Activated T-cell treated with anti-CD3 and anti-CD28 coated beads for 1 hour (primary cell): Measurements from ENCODE around the gene ZNF772.
A peak's percentile ranks its signal among the peaks of the same experiment; 100 is the strongest.
"Not testable (repeated sequence)": the region's sequence is repeated elsewhere in the genome, so short reads cannot be mapped to it uniquely, and the experiment has no call there.

Experiments used
- DNase-seq: peaks from one replicate; pipeline ENCODE4 v3.0.0-alpha.2; 2020; ENCODE audit warnings: low read depth

The ZNF772 gene

GRCh38 chr19:57477191-57478008 lies at the start of gene ZNF772:
TSS of gene ZNF772 (minus strand) at chr19:57477566. CDS start at chr19:57477309, 257 bp downstream.
- peak; percentile 76 for DNase-seq

GRCh38 chr19:57518021-57518420 lies 40.7 kb upstream of the ZNF772 start:
- DNase-seq: not testable (repeated sequence)

- DNase-seq: no peak
Measured at GRCh38 chr19:57515255-57515654, 37.9 kb upstream of the ZNF772 start.

GRCh38 chr19:57512845-57513244 lies 35.5 kb upstream of the ZNF772 start:
- no peak for DNase-seq

GRCh38 chr19:57511484-57511883 lies 34.1 kb upstream of the ZNF772 start:
- DNase-seq: no peak

- no peak for DNase-seq
Measured at GRCh38 chr19:57506163-57506562, 28.8 kb upstream of the ZNF772 start.

- not testable (repeated sequence) for DNase-seq
Measured at GRCh38 chr19:57500400-57500799, 23.0 kb upstream of the ZNF772 start.

GRCh38 chr19:57499680-57500395 lies 22.5 kb upstream of the ZNF772 start, which contains the start of gene ZNF773:
TSS of gene ZNF773 (plus strand) at chr19:57499938. CDS start at chr19:57500081, 143 bp downstream.
- peak; percentile 93 for DNase-seq

- DNase-seq: not testable (repeated sequence)
Measured at GRCh38 chr19:57499332-57499679, 21.9 kb upstream of the ZNF772 start.

GRCh38 chr19:57488299-57488644 lies 10.9 kb upstream of the ZNF772 start:
- DNase-seq: not testable (repeated sequence)

GRCh38 chr19:57487477-57488298 lies 10.3 kb upstream of the ZNF772 start, which contains the start of gene ZNF419:
TSS of gene ZNF419 (plus strand) at chr19:57487750. CDS start at chr19:57487951, 201 bp downstream.
- DNase-seq: peak; percentile 93

- DNase-seq: no peak
Measured at GRCh38 chr19:57473646-57474045, 3.7 kb downstream of the ZNF772 start.

GRCh38 chr19:57466489-57466888 lies 10.9 kb downstream of the ZNF772 start:
- no peak for DNase-seq

GRCh38 chr19:57465680-57466381 lies 11.5 kb downstream of the ZNF772 start:
- DNase-seq: no peak

GRCh38 chr19:57452307-57452706 lies 25.1 kb downstream of the ZNF772 start:
- no peak for DNase-seq

GRCh38 chr19:57443121-57443696 lies 34.2 kb downstream of the ZNF772 start:
- DNase-seq: no peak

- DNase-seq: no peak
Measured at GRCh38 chr19:57441979-57442752, 35.2 kb downstream of the ZNF772 start.

GRCh38 chr19:57438925-57439324 lies 38.4 kb downstream of the ZNF772 start:
- no peak for DNase-seq

GRCh38 chr19:57437931-57438330 lies 39.4 kb downstream of the ZNF772 start:
- DNase-seq: no peak

GRCh38 chr19:57436417-57436816 lies 40.9 kb downstream of the ZNF772 start:
- DNase-seq: no peak
